ENCODE measurements around the gene AMIGO1.

The AMIGO1 gene

GRCh38 chr1:109490029-109490933 is 19.2 kb downstream of the AMIGO1 start:
- TF ChIP-seq CTCF (IDR thresholded peaks at IDR 0.05): peak; percentile 72

- no peak for TF ChIP-seq CTCF (IDR thresholded peaks at IDR 0.05)
Observed at GRCh38 chr1:109488696-109489095, 20.8 kb downstream of the AMIGO1 start.

- TF ChIP-seq CTCF (IDR thresholded peaks at IDR 0.05): no peak
Observed at GRCh38 chr1:109488201-109488600, 21.3 kb downstream of the AMIGO1 start.

GRCh38 chr1:109487261-109487660 is 22.3 kb downstream of the AMIGO1 start:
- TF ChIP-seq CTCF (IDR thresholded peaks at IDR 0.05): no peak

- no peak for TF ChIP-seq CTCF (IDR thresholded peaks at IDR 0.05)
Observed at GRCh38 chr1:109485001-109485400, 24.5 kb downstream of the AMIGO1 start.

GRCh38 chr1:109484519-109484975 is 25.0 kb downstream of the AMIGO1 start:
- no peak for TF ChIP-seq CTCF (IDR thresholded peaks at IDR 0.05)

- no peak for TF ChIP-seq CTCF (IDR thresholded peaks at IDR 0.05)
Observed at GRCh38 chr1:109483672-109484518, 25.6 kb downstream of the AMIGO1 start, which contains the start of gene ATXN7L2. Gene ATXN7L2, plus strand, starts transcription at chr1:109483905. Its CDS starts 49 bp downstream, at chr1:109483954.
